Epithelial cell of prostate (primary cell): Measurements from ENCODE around the gene PGRMC2.
"Not testable (repeated sequence)": the region's sequence is repeated elsewhere in the genome, so short reads cannot be mapped to it uniquely, and the experiment has no call there.

ENCODE experiments used
- DNase-seq: peaks from one replicate; pipeline ENCODE4 v3.0.0-alpha.2; 2011; ENCODE audit warnings: low read depth, low spot score
- H3K27ac ChIP-seq: fragments of 450-650 bp; 2 replicates; pipeline ENCODE4 v1.5.1; 2017; ENCODE audit warnings: mild to moderate bottlenecking

The PGRMC2 gene

DNA sequence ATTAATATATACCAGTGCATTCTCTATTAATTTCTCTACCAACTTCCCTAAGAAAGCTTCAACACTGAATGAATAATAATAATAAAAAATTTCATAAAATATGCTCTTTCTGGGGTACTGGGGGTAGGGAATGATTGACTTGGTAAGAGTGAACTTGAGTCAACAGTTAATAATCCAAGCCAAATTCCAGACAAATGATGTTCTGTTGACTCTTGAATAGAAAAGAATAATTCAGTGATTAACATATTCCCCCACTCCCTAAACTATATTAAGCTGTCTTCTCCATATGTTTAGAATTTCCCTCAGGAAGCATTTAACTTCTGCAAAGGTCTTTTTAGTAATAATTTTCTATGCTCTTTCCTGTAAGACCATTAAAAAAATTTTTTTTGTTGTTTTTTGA, 12.3 kb downstream of the PGRMC2 start:
- H3K27ac ChIP-seq, result peak overlapping the region; percentile 48
- no peak for DNase-seq

GRCh38 chr4:128271551-128271950, 16.1 kb downstream of the PGRMC2 start:
- no peak for DNase-seq
- no peak overlapping the region for H3K27ac ChIP-seq

DNA sequence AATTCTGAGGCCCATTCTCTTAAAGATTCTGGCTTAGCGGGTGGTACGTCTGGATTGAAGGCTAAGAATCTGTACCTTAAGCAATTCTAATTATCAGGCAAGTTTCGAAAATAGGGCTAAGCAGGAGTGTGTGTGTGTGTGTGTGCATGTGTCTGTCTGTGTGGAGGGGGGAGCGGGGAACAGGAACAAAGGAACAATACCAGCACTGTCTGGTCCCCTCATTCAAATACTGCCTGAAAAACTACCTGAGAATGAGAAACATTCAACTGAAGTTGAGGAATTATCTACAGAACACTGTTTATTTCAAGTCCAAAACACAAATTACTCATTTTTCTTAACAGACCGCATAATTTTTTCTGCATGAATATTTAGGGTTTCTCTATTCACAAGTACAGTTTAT, 18.6 kb downstream of the PGRMC2 start:
- H3K27ac ChIP-seq, result no peak overlapping the region

GRCh38 chr4:128267745-128268144, 19.9 kb downstream of the PGRMC2 start:
- H3K27ac ChIP-seq, result no peak overlapping the region
- no peak for DNase-seq

More for the DNA sequence above, 18.6 kb downstream of the PGRMC2 start:
- DNase-seq, result no peak

GRCh38 chr4:128267171-128267570, 20.4 kb downstream of the PGRMC2 start:
- not testable (repeated sequence) for DNase-seq, H3K27ac ChIP-seq

- not testable (repeated sequence) for DNase-seq, H3K27ac ChIP-seq
Observed at GRCh38 chr4:128265550-128265949, 22.1 kb downstream of the PGRMC2 start.

GRCh38 chr4:128259889-128260288, 27.7 kb downstream of the PGRMC2 start:
- H3K27ac ChIP-seq, DNase-seq: not testable (repeated sequence)

GRCh38 chr4:128258166-128258565, 29.4 kb downstream of the PGRMC2 start:
- not testable (repeated sequence) for H3K27ac ChIP-seq, DNase-seq

GRCh38 chr4:128256539-128256938, 31.1 kb downstream of the PGRMC2 start:
- DNase-seq, result no peak
- no peak overlapping the region for H3K27ac ChIP-seq

GRCh38 chr4:128255906-128256305, 31.7 kb downstream of the PGRMC2 start:
- H3K27ac ChIP-seq, result no peak overlapping the region
- DNase-seq, result no peak

DNA sequence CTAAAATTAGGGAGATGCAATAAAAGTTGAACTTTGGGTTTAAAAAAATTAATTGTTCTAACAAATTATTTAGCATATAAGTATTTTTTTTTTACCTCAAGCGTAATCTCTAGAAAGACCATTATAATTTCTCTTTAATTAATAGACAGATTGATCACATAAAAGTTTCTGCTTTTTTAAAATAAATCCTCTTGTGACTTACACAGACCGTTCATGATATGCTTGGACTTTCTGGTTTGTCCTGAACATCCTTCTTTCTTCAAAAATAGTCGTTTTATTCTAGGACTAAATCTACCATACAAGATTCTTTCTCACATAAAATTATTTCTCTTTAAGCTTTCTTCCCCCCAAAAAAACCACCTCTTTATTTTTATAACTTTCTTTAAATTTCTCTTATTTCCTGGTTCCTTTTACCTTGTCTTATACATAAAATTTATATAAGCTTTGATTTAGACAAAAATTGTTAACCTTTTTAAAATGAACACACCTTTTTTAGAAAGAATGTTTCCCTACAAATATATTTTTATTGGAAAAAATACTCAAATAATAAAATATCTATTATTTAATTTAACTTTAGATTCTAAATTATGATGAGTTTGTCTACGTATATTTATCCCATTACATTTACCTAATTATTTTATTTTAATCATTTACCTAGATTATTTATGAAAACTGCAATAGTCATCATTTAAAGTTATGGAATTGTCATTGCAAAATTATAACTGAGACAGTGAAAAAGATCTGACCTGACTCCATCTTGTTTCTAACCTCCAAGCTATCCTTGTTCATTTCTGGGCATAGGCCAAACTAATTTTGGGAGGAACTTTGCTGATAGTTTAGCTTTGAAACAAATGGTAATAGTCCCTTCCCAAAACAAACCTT, 37.6 kb downstream of the PGRMC2 start:
- H3K27ac ChIP-seq, result no peak overlapping the region
- DNase-seq, result no peak

- H3K27ac ChIP-seq, result no peak overlapping the region
- no peak for DNase-seq
Observed at GRCh38 chr4:128247906-128248305, 39.7 kb downstream of the PGRMC2 start.

DNA sequence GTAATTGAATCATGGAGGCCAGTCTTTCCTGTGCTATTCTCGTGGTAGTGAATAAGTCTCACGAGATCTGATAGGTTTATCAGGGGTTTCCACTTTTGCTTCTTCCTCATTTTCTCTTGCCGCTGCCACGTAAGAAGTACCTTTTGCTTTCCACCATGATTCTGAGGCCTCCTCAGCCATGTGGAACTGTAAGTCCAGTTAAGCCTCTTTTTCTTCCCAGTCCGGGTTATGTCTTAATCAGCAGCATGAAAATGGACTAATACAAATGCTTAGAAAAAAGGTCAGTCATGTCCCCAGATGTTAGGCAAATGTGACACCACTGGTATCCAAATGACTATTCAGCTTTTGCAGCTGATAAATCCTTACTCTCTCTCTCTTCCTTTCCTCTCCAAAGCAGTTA, 42.2 kb downstream of the PGRMC2 start:
- H3K27ac ChIP-seq, DNase-seq: not testable (repeated sequence)

GRCh38 chr4:128244379-128244778, 43.2 kb downstream of the PGRMC2 start:
- no peak for DNase-seq
- H3K27ac ChIP-seq, result no peak overlapping the region

- no peak overlapping the region for H3K27ac ChIP-seq
Observed at GRCh38 chr4:128242601-128243000, 45.0 kb downstream of the PGRMC2 start.

GRCh38 chr4:128241981-128242380, 45.6 kb downstream of the PGRMC2 start:
- H3K27ac ChIP-seq, result peak overlapping the region; percentile 84
- no peak for DNase-seq

More at GRCh38 chr4:128242601-128243000, 45.0 kb downstream of the PGRMC2 start:
- DNase-seq, result no peak

DNA sequence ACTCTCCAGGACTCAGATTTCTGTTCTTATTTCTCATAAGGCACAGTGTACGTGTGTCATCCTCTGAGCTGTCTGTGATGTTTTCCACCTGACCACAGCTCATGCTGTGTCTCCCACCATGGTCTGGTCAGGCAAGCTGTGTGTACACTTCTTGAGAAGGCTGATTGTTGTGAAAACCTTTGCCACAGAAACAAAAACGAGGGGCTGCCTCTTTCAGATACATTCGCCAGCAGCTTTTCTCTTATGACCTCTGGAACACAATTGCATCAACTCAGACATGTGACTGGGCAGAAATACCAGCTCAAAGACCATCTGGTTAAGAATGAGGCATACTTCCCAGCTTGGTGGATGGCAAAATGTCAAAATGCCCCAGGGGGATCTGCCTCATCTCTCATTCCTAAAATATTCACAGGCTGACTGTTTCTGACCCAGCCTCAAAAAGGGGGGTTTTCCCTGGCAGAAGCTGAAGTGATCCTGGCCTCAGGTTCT, 46.1 kb downstream of the PGRMC2 start:
- peak overlapping the region; percentile 84 for H3K27ac ChIP-seq

GRCh38 chr4:128241019-128241418, 46.6 kb downstream of the PGRMC2 start:
- H3K27ac ChIP-seq, result peak overlapping the region; percentile 84
- DNase-seq, result no peak

More for the DNA sequence above, 46.1 kb downstream of the PGRMC2 start:
- peak; percentile 80 for DNase-seq

- no peak for DNase-seq
- H3K27ac ChIP-seq, result no peak overlapping the region
Observed at GRCh38 chr4:128234836-128235235, 52.8 kb downstream of the PGRMC2 start.

DNA sequence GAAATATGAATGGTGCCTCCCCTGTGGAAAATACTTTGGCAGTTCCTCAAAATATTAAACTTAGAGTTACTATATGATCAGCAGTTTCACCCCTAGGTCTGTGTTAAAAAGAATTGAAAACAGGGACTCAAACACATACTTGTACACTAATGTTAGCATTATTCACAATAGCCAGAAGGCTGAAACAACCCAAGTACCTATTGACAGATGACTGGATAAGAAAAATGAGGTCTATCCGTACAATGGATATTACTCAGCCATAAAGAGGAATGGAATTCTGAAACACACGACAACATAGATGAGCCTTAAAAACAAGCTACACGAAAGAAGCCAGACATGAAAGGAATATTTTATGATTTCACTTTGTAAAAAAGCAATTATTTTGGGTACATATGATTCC, 54.9 kb downstream of the PGRMC2 start:
- DNase-seq, result no peak
- peak overlapping the region; percentile 2 for H3K27ac ChIP-seq
